Astrocyte (in vitro differentiated cells and primary cell): Measurements from ENCODE around the gene RNH1.
"Not testable (repeated sequence)": the region's sequence is repeated elsewhere in the genome, so short reads cannot be mapped to it uniquely, and the experiment has no call there.

ENCODE experiments used
- EZH2 ChIP-seq: IDR thresholded peaks from 2 replicates; pipeline ENCODE4 v1.6.1; 2012; ENCODE audit warnings: mild to moderate bottlenecking, low read length, inconsistent platforms; ENCODE audit not compliant: insufficient read depth
- TF ChIP-seq, protein P1 (sequence below): IDR thresholded peaks from 2 replicates; pipeline ENCODE4 v1.5.1; 2011; ENCODE audit warnings: low read depth, mild to moderate bottlenecking, inconsistent platforms, low read length, moderate library complexity; ENCODE audit not compliant: insufficient read depth

DNA sequence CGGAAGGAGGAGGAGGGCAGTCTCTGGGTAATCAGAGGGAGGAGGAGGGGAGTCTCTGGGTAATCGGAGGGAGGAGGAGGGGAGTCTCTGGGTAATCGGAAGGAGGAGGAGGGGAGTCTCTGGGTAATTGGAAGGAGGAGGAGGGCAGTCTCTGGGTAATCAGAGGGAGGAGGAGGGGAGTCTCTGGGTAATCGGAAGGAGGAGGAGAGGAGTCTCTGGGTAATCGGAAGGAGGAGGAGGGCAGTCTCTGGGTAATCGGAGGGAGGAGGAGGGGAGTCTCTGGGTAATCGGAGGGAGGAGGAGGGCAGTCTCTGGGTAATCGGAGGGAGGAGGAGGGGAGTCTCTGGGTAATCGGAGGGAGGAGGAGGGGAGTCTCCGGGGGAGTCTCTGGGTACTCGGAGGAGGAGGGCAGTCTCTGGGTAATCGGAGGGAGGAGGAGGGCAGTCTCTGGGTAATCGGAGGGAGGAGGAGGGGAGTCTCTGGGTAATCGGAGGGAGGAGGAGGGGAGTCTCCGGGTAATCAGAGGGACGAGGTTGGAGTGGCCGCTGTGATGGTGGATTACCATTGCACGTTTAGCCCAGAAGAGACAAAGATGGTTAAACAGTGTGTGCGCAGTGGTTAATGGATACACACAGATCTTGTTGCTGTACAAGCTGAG, 37.9 kb downstream of the RNH1 start:
- TF ChIP-seq, protein P1, sequence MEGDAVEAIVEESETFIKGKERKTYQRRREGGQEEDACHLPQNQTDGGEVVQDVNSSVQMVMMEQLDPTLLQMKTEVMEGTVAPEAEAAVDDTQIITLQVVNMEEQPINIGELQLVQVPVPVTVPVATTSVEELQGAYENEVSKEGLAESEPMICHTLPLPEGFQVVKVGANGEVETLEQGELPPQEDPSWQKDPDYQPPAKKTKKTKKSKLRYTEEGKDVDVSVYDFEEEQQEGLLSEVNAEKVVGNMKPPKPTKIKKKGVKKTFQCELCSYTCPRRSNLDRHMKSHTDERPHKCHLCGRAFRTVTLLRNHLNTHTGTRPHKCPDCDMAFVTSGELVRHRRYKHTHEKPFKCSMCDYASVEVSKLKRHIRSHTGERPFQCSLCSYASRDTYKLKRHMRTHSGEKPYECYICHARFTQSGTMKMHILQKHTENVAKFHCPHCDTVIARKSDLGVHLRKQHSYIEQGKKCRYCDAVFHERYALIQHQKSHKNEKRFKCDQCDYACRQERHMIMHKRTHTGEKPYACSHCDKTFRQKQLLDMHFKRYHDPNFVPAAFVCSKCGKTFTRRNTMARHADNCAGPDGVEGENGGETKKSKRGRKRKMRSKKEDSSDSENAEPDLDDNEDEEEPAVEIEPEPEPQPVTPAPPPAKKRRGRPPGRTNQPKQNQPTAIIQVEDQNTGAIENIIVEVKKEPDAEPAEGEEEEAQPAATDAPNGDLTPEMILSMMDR: not testable (repeated sequence)
- TF ChIP-seq EZH2: not testable (repeated sequence)
